Neural crest cell (in vitro differentiated cells): ENCODE data around the gene PSMG4. TPM values are rescaled to one million over a fixed set of nuclear protein-coding genes. Genes with fewer than 3 reads are reported as not detected.

Experiments used
- DNase-seq: peaks from one replicate; pipeline ENCODE4 v3.0.0; 2021; ENCODE audit warnings: low read depth, mixed read lengths, low spot score
- H3K27ac Mint-ChIP-seq: one replicate; pipeline ENCODE4 v1.8.0; 2021; ENCODE audit warnings: mild to moderate bottlenecking, mixed read lengths; ENCODE audit not compliant: unreplicated experiment
- H3K27me3 Mint-ChIP-seq: 2 replicates; pipeline ENCODE4 v1.8.0; 2021; ENCODE audit warnings: low read depth, mild to moderate bottlenecking, mixed read lengths
- H3K36me3 Mint-ChIP-seq: 2 replicates; pipeline ENCODE4 v1.8.0; 2021; ENCODE audit warnings: low read depth, mild to moderate bottlenecking, mixed read lengths
- H3K4me1 Mint-ChIP-seq: 2 replicates; pipeline ENCODE4 v1.8.0; 2021; ENCODE audit warnings: mixed read lengths
- H3K4me3 Mint-ChIP-seq: one replicate; pipeline ENCODE4 v1.8.0; 2021; ENCODE audit warnings: mild to moderate bottlenecking, mixed read lengths
- H3K9me3 Mint-ChIP-seq: 2 replicates; pipeline ENCODE4 v1.8.0; 2021; ENCODE audit warnings: mixed read lengths
- CTCF ChIP-seq: fragments of 200-600 bp; sonication (generic); conservative IDR thresholded peaks from 2 replicates; pipeline ENCODE4 v1.5.0; 2021; ENCODE audit warnings: antibody characterized with exemption, mild to moderate bottlenecking
- total RNA-seq: library from RNA; stranded (reverse); gene quantifications from 2 replicates; pipeline ENCODE4 v1.2.1, GENCODE V29; 2021

PSMG4 gene
- total RNA-seq, 1 donor from 2014 or later: 27.9 TPM

- TF ChIP-seq CTCF: no peak
- peaks cover 3% of the 10 kb centered on the region for H3K27me3 Mint-ChIP-seq
- peak overlapping the region; percentile 82 for H3K4me3 Mint-ChIP-seq
- no peak for DNase-seq
- H3K27ac Mint-ChIP-seq: no peak overlapping the region
- peaks cover 32% of the 10 kb centered on the region for H3K4me1 Mint-ChIP-seq
- peaks cover 14% of the 10 kb centered on the region for H3K36me3 Mint-ChIP-seq
- H3K9me3 Mint-ChIP-seq: peaks cover 3% of the 10 kb centered on the region
Measured at GRCh38 chr6:3258201-3258600, 546 bp upstream of the PSMG4 start.

- H3K9me3 Mint-ChIP-seq: no peaks in the 10 kb centered on the region
- no peak for TF ChIP-seq CTCF
- no peak for DNase-seq
- peaks cover 9% of the 10 kb centered on the region for H3K36me3 Mint-ChIP-seq
- H3K27me3 Mint-ChIP-seq: peaks cover 3% of the 10 kb centered on the region
- H3K4me3 Mint-ChIP-seq: peak overlapping the region; percentile 94
- H3K4me1 Mint-ChIP-seq: peaks cover 35% of the 10 kb centered on the region
- peak overlapping the region; percentile 95 for H3K27ac Mint-ChIP-seq
Measured at GRCh38 chr6:3259491-3259958, 778 bp downstream of the PSMG4 start.

GRCh38 chr6:3260296-3260695 lies 1.5 kb downstream of the PSMG4 start:
- no peak for TF ChIP-seq CTCF
- no peak overlapping the region for H3K27ac Mint-ChIP-seq
- peak overlapping the region; percentile 68 for H3K4me3 Mint-ChIP-seq
- peaks cover 2% of the 10 kb centered on the region for H3K36me3 Mint-ChIP-seq
- peaks cover 35% of the 10 kb centered on the region for H3K4me1 Mint-ChIP-seq
- peaks cover 3% of the 10 kb centered on the region for H3K27me3 Mint-ChIP-seq
- no peaks in the 10 kb centered on the region for H3K9me3 Mint-ChIP-seq
- DNase-seq: no peak

- Mint-ChIP-seq H3K4me1 (peaks cover 35% of the 10 kb centered on the region), H3K4me3 (peak overlapping the region; percentile 68), H3K27ac (no peak overlapping the region), H3K9me3 (no peaks in the 10 kb centered on the region), H3K36me3 (no peaks in the 10 kb centered on the region), H3K27me3 (peaks cover 3% of the 10 kb centered on the region)
- DNase-seq: no peak
- no peak for TF ChIP-seq CTCF
Measured at GRCh38 chr6:3260772-3261517, 2.2 kb downstream of the PSMG4 start.

GRCh38 chr6:3261518-3261820 lies 2.7 kb downstream of the PSMG4 start:
- H3K9me3 Mint-ChIP-seq: no peaks in the 10 kb centered on the region
- H3K4me3 Mint-ChIP-seq: peak overlapping the region; percentile 68
- peaks cover 35% of the 10 kb centered on the region for H3K4me1 Mint-ChIP-seq
- DNase-seq: no peak
- TF ChIP-seq CTCF: no peak
- H3K27me3 Mint-ChIP-seq: peaks cover 3% of the 10 kb centered on the region
- no peak overlapping the region for H3K27ac Mint-ChIP-seq
- no peaks in the 10 kb centered on the region for H3K36me3 Mint-ChIP-seq
